ENCODE results near the gene SMPDL3B.

SMPDL3B gene

DNA sequence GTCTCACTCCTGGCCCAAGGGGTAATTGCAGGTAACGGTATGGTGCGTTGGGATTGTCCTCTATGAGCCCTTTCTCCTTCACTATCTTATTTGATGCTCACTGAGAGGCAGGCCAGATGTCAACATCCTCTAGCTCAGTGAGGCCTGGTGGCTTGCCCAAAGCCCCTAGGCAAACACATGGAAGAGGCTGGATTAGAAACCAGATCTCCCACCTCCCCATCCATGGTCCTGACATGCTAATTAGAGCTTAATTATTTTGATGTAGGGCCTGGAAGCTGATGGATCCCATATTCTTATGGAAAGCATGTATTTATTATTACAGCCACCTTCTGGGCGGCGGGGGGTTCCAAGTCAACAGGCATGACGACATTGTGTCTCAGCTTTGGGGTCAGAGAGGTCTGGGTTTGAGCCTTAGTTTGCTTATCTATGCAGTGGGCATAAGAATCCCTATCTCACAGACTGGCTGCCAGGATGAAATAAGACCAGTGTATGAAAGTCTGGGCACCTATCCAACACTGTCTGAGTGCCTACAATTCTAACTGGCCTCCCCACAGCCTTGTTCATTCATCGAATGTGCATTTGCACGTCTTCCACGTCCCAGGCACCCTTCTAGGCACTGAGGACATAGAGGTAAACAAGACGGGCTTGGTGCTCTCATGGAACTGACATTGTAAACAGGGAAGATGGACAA lies 6.2 kb downstream of the SMPDL3B start:
- no peak for DNase-seq

DNA sequence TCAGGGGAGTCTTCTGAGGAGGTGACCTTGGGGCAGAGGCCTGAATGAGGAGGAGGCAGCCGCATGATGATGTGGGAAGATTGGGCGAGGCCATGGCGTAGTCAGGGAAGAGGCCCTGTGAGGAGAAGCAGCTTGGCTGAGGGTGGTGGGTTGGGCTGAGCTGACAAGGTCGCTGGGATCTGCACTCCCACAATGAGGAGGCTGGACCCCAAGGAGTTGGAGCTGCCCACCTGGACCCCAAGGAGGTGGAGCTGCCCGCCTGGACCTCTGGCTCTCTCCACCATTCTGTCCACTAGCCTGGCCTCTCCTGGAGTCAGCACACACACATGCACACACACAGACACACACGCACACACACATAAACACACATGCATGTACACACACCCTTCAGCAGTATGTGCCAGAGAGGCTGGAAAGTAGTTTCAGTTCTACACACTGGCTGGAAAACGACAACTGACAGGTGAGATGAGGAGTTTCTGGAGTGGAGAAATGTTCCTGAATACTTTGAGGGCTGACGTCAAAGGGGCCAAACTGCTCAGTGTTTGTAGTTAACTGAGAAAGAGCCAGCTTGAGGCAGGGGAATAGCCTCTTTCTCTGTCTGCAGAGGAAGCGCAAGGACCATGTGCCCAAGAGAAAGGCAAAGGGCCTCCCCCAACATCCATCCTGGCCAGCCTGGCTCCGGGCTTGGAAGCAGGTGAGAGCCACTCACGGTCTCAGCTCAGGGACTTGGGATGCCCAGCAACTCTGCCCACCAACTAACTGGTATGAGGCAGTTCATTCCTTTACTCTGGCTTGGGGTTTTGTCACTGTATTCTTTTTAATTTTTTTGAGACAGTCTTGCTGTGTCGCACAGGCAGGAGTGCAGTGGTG lies 7.1 kb downstream of the SMPDL3B start:
- DNase-seq: no peak

DNA sequence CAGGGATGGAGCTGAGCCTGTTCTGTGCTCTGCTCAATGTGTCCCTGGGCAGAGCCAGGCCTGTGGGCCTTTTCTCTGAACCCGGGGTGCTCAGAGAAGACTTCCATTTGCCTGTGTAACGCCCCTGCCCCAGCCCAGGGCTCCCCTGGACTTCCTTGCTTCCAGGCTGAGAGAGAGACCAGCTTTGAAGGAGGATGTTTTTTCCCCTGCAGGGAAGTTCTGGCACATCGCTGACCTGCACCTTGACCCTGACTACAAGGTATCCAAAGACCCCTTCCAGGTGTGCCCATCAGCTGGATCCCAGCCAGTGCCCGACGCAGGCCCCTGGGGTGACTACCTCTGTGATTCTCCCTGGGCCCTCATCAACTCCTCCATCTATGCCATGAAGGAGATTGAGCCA lies 10.2 kb downstream of the SMPDL3B start:
- no peak for DNase-seq

DNA sequence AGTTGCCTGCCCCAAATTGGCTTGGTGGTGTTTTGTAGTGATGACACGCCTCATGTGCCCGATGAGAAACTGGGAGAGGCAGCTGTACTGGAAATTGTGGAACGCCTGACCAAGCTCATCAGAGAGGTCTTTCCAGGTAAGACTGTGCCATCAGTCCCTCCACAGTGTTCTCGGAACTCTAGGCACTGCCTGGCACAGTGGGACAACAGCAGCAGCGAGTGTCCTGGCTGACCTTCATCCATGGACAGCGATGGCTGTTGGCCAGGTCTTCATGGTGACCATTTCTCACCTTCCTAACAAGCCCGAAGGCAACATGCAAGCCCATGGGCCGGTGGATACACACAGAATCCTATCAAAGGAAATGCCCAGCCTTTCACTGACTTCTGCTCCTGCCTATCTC lies 14.2 kb downstream of the SMPDL3B start:
- no peak for DNase-seq

DNA sequence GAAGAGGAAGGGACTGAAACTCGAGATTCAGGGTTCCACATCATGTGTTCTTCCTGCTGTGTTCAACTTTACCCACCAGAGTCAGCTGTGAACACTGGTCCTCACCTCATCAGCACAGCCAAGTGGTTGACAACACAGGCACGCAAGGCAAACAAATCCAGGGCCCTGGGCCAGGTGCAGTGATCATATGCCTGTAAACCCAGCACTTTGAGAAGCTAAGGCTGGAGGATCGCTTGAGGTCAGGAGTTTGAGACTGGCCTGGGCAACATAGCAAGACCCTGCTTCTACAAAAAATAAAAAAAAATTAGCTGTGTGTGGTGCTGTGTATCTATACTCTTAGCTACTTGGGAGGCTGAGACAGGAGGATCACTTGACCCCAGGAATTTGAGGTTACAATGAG lies 16.6 kb downstream of the SMPDL3B start:
- DNase-seq: no peak

DNA sequence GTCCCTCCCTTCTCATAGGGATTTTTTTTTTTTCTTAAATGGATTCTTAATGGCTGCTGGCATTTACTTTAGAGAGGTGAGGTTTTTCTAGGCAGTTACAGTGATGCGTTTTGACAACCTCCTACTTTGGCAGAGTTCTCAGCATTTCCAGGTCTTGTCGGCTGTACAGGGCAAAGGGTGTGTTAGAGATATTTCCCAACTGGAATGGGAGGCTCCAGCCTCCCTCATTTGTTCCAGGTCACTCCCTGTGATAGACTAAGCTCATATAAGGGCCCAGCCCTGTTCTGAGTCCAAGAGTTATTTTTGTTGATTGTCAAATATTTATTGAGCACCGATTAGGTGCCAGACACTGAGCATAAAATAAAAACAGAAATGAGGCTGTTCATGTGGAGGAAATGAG lies 17.3 kb downstream of the SMPDL3B start:
- no peak for DNase-seq

DNA sequence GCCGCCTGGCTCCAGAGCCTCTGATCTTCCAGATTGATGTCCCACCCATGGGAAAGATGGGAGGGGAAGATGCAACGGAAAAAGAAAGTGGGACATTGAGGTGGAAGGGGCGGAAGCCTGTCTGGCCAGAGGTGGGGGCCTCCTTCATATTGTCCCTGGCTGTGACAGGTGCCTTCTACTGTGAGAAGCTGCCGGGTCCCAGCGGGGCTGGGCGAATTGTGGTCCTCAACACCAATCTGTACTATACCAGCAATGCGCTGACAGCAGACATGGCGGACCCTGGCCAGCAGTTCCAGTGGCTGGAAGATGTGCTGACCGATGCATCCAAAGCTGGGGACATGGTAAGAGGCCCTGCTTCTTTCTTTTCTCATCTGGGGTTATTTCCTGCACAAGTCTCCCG lies 19.4 kb downstream of the SMPDL3B start:
- DNase-seq: no peak

DNA sequence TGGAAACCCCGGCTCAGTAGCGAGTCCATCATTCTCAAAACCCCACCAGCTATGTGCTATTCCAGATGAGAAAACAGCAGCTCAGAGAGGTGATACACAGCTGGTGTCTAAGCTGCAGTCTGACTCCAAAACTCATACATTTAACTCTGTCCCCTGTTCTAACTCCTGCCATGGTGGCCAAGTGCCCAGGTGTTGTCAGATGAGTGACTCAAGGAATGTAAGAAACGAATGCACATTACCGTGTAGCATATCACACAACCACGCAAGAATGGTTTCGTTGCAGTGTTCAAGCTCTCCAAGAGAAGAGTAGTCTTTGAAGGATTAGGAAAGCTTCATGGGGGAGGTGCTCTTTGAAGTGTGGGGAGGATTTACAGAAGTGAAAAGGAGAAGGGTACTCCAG lies 20.3 kb downstream of the SMPDL3B start:
- no peak for DNase-seq

DNA sequence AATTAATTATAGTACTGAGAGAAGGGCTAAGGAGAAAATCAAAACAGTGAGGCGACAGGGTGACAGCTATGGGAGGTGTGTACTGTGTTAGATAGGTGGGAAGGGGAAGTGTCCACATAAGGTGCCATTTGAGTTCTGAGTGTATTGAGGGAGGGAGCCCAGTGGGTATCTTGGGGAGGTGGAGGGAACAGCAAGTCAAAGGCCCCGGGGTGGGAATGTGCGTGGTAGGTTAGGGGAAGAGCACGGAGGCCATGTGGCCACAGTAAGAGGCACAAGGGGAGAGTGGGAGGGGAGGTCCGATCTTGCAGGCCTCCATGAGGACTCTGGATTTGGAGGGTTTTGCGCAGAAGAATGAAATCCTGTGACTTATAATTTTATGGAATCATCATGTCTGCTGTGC lies 22.0 kb downstream of the SMPDL3B start:
- DNase-seq: no peak

DNA sequence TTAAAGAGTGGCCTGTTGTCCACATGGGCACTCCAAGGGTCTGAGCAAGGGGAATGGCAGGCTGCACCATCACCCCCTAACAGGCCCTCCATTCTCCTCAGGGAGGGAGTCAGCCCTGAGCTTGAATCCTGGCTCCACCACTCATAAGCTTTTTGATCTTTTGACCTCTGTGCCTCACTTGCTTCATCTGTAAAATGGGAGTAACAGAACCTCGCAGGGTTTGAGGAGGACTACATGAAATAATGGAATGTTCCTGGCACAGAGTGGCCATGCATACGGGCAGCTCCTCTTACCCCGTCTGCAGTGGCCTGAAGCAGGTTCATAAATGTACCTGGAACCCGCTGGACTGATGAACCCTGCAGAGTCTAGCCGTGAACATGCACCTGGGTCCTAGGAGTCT lies 22.9 kb downstream of the SMPDL3B start:
- DNase-seq: no peak

DNA sequence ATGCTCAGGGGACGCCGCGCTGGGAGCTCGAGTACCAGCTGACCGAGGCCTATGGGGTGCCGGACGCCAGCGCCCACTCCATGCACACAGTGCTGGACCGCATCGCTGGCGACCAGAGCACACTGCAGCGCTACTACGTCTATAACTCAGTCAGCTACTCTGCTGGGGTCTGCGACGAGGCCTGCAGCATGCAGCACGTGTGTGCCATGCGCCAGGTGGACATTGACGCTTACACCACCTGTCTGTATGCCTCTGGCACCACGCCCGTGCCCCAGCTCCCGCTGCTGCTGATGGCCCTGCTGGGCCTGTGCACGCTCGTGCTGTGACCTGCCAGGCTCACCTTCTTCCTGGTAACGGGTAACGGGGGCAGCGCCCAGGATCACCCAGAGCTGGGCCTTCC lies 23.7 kb downstream of the SMPDL3B start:
- DNase-seq: no peak

DNA sequence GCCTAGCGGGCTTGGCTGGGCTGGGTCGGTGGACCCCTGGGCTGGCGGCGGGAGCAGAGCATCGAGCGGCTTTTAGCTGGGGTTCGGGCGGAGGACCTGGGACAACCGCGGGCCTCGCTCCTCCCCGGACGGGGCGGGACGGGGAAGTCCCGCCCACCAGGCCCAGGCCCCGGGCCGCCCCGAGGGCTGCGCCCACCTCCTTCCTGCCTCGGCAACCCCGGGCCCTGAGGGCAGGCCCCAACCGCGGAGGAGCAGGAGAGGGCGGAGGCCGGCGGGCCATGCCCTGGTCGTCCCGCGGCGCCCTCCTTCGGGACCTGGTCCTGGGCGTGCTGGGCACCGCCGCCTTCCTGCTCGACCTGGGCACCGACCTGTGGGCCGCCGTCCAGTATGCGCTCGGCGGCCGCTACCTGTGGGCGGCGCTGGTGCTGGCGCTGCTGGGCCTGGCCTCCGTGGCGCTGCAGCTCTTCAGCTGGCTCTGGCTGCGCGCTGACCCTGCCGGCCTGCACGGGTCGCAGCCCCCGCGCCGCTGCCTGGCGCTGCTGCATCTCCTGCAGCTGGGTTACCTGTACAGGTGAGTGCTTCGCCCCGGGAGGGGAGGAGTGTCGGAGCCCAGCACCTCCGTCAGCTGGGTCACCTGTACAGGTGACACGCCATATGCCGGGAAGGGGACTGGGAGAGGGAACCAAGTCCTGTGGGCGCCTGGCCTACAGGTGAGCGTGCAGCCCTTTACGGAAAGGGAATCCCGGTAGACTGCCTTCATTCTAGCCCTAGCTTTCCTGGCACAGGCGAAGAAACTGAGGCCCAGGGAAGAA lies 25.2 kb downstream of the SMPDL3B start, which contains the start of gene XKR8:
XKR8 (plus strand) TSS at position 182 of the 812 bp plus-strand sequence; CDS start at position 279, 97 bp downstream.
- no peak for DNase-seq

DNA sequence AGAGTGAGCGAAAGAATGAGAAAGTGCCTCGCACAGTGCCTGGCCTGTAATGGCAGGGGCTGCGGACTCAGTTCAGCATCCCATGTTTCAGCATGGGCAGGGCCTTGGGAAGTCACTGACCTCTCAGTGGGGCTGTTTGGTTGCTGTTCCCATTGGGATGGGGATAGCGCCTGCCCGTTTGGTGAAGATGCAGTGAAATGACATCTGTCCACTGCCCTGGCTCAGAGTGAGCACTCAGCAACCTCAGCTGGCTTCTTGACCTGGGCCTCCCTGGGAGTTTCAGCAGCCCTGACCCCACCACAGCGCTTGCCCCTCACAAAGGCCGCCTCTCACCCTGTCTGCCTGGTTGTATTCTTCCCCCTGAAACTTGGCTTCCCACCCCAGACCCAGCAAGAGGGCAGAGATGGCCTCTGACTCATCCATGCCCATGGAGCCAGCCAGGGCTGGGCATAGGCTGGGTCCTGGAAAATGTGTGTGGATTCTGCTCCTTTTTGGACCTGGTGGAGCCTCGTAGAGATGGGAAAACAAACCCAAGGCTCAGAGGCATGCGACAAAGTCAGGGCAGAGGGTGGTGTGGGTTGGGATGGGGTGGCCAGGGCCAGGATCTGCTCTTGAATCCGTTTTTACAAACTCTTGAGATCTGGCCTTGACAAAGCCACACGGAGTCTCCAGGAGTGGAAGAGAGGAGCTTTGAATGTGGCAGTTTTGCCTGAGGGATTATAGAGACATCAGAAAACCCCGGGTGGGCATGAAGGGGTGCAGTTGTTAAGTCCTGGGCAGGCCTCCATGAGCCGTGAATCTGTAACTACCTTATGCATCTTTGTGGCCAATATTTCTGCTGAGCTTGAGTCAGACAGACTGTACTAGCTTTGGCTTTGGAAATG lies 26.2 kb downstream of the SMPDL3B start:
- DNase-seq: no peak

DNA sequence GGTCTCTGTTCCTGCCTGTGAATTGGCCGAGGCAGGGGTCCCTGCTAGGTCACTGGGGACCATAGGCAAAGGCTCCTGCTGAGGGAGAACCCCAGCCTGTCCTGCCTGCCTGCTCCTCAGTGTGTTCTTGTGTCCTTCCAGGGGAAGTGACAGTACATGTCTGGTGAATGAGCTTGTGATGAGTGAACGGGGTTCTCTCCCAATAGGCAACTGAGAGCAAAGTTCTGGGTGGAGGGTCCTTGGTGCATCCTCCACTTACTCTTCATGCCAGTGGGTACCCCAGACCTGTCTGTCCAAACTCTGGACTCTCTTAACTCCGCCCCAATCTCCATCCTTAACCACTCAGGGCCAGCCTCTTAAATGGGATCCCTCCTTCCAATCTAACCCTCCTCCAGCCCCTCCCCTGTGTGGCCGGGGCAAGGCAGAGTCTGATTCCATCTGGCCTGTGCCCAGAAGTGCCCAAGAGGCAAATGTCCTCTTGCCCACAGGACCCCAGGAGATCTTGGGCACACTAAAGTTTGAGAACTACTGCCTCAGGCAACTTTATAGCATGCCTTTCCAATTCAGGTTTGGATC lies 26.9 kb downstream of the SMPDL3B start:
- no peak for DNase-seq

DNA sequence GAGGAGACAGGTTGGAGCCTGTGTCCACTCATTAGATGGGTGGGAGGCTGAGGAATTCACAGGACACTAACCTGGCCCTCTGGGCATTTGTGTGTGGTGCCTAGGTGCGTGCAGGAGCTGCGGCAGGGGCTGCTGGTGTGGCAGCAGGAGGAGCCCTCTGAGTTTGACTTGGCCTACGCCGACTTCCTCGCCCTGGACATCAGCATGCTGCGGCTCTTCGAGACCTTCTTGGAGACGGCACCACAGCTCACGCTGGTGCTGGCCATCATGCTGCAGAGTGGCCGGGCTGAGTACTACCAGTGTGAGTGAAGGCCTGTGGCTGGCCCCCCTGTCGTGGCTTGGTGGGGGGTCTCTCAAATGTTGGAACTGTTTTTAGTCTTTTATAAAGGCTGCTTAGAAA lies 28.6 kb downstream of the SMPDL3B start:
- no peak for DNase-seq

DNA sequence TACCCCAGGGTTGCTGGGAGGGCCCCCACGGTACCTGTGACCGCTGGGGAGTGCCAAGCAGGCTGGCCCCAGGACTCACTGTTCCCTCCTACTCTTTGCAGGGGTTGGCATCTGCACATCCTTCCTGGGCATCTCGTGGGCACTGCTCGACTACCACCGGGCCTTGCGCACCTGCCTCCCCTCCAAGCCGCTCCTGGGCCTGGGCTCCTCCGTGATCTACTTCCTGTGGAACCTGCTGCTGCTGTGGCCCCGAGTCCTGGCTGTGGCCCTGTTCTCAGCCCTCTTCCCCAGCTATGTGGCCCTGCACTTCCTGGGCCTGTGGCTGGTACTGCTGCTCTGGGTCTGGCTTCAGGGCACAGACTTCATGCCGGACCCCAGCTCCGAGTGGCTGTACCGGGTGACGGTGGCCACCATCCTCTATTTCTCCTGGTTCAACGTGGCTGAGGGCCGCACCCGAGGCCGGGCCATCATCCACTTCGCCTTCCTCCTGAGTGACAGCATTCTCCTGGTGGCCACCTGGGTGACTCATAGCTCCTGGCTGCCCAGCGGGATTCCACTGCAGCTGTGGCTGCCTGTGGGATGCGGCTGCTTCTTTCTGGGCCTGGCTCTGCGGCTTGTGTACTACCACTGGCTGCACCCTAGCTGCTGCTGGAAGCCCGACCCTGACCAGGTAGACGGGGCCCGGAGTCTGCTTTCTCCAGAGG lies 31.8 kb downstream of the SMPDL3B start:
- DNase-seq: no peak

DNA sequence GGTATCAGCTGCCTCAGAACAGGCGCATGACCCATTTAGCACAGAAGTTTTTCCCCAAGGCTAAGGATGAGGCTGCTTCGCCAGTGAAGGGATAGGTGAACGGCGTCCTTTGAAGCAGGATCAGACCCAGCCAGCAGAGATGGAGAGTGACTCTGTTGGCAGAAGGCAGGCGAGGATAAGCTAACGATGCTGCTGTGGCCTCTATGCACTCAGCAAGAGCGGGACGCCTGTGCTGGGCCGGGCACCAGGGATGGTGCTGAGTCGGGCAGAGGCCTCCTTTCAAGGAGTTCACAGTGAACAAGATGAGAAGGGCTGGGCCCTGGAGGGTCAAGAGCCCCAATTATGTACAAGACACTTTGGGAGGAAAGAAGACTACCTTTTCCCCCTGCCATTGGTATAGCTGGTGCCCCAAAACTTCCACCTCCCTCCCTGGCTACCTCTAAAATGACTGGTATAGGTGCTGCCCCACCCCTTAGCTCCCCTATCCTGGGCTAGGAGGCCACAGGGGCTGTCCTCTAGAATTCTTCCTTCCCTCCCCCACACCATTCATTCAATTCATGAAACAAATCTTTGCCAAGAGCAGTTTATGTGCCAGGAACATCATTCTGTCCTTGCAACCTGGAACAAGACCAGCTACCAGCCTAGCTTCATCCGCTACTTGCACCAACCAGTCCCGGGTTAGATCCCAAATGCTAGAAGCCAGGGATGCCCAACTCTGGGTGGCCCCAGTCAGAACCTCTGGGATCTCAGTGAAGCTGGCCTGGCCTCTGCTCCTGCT lies 32.5 kb downstream of the SMPDL3B start:
- DNase-seq: no peak

DNA sequence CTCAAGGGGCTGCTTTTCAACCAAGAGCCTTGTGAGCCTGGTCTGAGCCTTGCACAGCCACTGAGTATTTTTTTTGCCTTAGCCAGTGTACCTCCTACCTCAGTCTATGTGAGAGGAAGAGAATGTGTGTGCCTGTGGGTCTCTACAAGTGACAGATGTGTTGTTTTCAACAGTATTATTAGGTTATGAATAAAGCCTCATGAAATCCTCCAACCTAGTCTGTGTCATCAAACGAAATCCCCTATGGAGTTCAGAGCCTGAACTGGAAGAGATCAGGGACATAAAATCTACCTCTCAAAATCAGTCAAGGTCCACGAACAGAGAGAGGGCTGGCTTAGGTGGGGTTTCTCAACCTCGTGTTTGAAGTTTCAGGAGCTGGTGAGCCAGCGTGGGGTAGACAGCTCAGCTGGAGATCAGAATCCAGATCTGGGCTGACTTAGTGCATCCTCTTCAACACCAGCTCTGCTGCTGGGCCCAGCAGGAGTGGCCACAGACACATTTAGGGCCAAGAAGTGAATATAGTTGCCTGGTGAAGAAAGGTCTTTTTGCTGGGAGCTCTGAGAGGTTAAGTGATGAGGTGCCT lies 33.2 kb downstream of the SMPDL3B start:
- DNase-seq: no peak

DNA sequence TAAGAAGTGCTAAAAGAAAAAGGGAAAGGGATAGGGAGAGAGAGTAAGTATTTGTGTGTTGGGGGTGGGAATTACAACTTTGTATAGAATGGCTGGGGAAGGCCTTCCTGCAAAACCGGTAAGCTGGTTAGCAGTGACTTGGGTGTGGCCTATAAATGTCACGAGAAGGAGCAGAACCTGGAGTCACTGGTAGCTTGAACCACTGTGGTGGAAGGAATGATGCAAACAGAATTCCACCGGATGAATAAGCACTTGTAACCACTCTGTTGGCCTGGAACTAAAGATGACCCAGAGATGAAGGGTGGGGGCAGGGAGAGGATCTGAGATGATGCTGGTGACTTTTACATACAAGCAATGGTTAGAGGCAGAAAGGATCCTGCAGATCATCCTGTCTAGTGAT lies 33.9 kb downstream of the SMPDL3B start:
- no peak for DNase-seq

DNA sequence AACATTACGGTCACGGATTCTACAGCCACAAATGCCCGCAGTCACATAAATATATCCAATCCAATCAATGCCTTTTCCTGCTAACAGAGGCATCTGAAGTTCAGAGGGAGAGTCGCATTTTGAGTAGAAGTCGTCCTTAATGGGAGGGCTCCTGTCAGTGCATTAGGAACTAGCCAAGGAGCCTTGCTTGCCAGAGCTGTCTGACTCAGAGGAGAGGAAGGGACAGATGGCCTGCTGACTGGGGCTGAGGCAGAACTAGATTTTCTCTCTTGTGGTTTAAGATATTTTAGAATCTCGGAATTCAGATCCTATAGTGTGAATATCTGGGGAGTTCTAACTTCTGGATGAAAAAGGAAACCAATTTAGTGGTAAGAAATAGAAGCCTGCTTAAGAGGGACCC lies 35.6 kb downstream of the SMPDL3B start:
- no peak for DNase-seq
